NK-92 (cell line): ENCODE measurements around the gene TTLL9.

Source experiments
- DNase-seq: peaks from one replicate; lab custom pipeline; 2025; ENCODE audit not compliant: unreplicated experiment; lab: John Stamatoyannopoulos, UW

The TTLL9 gene

GRCh38 chr20:31877684-31878083, 7.2 kb downstream of the TTLL9 start:
- no peak for DNase-seq

GRCh38 chr20:31879143-31879987, 8.9 kb downstream of the TTLL9 start:
- no peak for DNase-seq

GRCh38 chr20:31881945-31882344, 11.5 kb downstream of the TTLL9 start:
- DNase-seq, result no peak

GRCh38 chr20:31883829-31884228, 13.4 kb downstream of the TTLL9 start:
- DNase-seq, result no peak

GRCh38 chr20:31890646-31891045, 20.2 kb downstream of the TTLL9 start:
- DNase-seq, result no peak

- no peak for DNase-seq
These were observed 24.7 kb downstream of the TTLL9 start for GRCh38 chr20:31894980-31895675.

GRCh38 chr20:31896049-31896448, 25.6 kb downstream of the TTLL9 start:
- DNase-seq, result no peak

GRCh38 chr20:31897541-31897940, 27.1 kb downstream of the TTLL9 start:
- no peak for DNase-seq

GRCh38 chr20:31901615-31902014, 31.2 kb downstream of the TTLL9 start:
- no peak for DNase-seq

GRCh38 chr20:31903627-31904386, 33.4 kb downstream of the TTLL9 start:
- DNase-seq, result no peak

GRCh38 chr20:31906001-31906400, 35.6 kb downstream of the TTLL9 start:
- no peak for DNase-seq

GRCh38 chr20:31907046-31907445, 36.6 kb downstream of the TTLL9 start:
- DNase-seq, result no peak

GRCh38 chr20:31908016-31908415, 37.6 kb downstream of the TTLL9 start:
- DNase-seq, result no peak

GRCh38 chr20:31908424-31908823, 38.0 kb downstream of the TTLL9 start:
- DNase-seq, result no peak

GRCh38 chr20:31909253-31910070, 39.0 kb downstream of the TTLL9 start:
- no peak for DNase-seq

- no peak for DNase-seq
These were observed 39.8 kb downstream of the TTLL9 start for GRCh38 chr20:31910071-31910803.

GRCh38 chr20:31913431-31914157, 43.2 kb downstream of the TTLL9 start:
- DNase-seq, result no peak

GRCh38 chr20:31914170-31914569, 43.7 kb downstream of the TTLL9 start:
- no peak for DNase-seq

GRCh38 chr20:31915491-31916280, 45.3 kb downstream of the TTLL9 start:
- no peak for DNase-seq
